Spleen (tissue), 7 donors: ENCODE results near the gene TAX1BP1.

ENCODE experiments used
- CTCF ChIP-seq, 11 experiments: fragments of 200-600 bp in 7 of 11; fragments of 450-650 bp in 4 of 11; sonication (generic) in 4 of 11; IDR thresholded peaks in 8 of 11; conservative IDR thresholded peaks in 3 of 11; 1 replicate in 7 of 11; 2 replicates in 4 of 11; pipeline versions ENCODE4 v1.4.0 to v1.8.0; 2016 to 2021; ENCODE audit warnings: antibody characterized with exemption in 11 of 11, inconsistent platforms in 4 of 11, mild to moderate bottlenecking in 1 of 11
- POLR2AphosphoS5 ChIP-seq, 3 donors: sonication (generic); formaldehyde crosslinking; IDR thresholded peaks; one replicate each; pipeline ENCODE4 v1.5.1; 2017; ENCODE audit warnings: antibody characterized with exemption in 3 of 3
- donor health status: DM: no; HTN: no; CAD: no; lungs with moderate emphysema.
- donor health status: DM: no; HTN: no; CAD: no.
- donor health status: DM: no; HTN: no; CAD: no.

DNA sequence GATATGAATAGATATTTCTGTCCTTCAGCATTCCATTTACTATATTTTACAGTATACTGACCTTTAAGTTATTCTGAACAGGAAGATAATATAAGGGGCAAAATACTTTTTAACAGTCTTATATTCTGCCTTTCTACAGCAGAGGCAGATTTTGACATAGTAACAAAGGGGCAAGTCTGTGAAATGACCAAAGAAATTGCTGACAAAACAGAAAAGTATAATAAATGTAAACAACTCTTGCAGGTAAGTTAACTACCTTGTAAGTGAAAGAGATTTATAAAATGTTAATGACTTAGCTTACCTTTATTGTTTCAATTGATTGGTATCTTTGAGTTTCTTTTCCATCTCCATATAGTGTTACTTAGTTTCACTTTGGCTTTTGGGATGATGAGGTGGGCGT, 56.0 kb downstream of the TAX1BP1 start:
- TF ChIP-seq CTCF (IDR thresholded peaks at IDR 0.05 in 8 of 11, conservative IDR thresholded peaks at IDR 0.05 in 3 of 11) (no peak), POLR2AphosphoS5 (IDR thresholded peaks at IDR 0.05) (no peak)
